ENCODE data around the gene NPHP4.

The NPHP4 gene

DNA sequence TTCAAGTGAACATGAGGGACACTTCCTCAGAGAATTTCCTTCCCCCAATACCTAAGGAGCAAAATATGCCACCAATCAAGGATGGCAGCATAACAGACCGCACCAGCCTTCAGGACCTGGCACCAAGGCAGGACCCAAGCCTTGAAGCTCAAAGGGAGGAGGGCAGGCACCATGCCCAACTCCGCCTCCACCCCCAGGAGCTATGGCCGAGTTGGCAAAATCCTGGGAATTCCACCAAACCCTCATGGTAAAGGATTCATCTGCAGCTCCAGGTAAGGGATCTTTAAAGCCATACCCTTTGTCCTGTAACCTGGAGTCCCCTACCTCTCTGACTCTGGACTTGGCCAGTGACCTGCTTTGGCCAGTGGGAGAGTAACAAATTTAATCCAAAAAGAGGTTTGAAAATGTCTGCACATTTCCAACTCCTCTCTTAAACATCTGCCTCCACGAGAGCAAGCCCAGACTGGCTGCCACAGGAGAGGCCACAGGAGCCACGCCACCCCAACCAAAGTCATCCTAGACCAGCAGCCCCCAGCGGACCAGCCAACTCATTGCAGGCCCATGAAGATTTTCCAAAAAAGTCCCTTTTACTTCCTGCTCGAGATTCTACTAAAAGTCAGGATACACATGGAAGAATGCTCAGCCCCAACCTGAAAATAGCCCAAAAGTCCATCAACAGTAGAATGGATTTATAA lies 41.9 kb downstream of the NPHP4 start:
- no peak for DNase-seq (ENCODE audit: low read depth in 2 of 2)

GRCh38 chr1:5949761-5950100 lies 42.5 kb downstream of the NPHP4 start:
- no peak for DNase-seq (ENCODE audit: low read depth in 2 of 2)

GRCh38 chr1:5949085-5949760 lies 43.0 kb downstream of the NPHP4 start:
- no peak for DNase-seq (ENCODE audit: low read depth in 2 of 2)

GRCh38 chr1:5948681-5949005 lies 43.6 kb downstream of the NPHP4 start:
- DNase-seq (ENCODE audit: low read depth in 2 of 2), result no peak

- DNase-seq (ENCODE audit: low read depth in 2 of 2), result no peak
Measured at GRCh38 chr1:5947978-5948680, 44.1 kb downstream of the NPHP4 start.

GRCh38 chr1:5947071-5947821 lies 45.0 kb downstream of the NPHP4 start:
- DNase-seq (ENCODE audit: low read depth in 2 of 2), result no peak

DNA sequence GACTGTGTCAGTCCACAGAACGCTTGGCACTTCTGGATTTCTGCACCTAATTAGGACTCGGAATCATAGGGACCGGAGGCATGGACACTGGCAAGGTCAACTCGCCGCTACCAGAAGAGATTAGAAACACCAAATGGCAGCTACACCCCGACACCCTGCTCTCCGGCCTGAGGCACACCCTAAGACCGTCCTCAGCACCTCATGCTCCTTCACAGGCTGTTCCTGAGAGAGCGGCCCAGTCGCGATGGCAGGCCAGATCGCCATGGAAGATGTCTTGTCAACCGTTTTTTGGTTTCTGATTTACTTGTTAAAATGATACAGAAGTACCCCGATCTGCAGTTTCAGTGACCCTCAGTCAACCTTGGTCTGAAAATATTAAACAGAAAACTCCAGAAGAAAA lies 46.8 kb downstream of the NPHP4 start:
- no peak for DNase-seq (ENCODE audit: low read depth in 2 of 2)

DNA sequence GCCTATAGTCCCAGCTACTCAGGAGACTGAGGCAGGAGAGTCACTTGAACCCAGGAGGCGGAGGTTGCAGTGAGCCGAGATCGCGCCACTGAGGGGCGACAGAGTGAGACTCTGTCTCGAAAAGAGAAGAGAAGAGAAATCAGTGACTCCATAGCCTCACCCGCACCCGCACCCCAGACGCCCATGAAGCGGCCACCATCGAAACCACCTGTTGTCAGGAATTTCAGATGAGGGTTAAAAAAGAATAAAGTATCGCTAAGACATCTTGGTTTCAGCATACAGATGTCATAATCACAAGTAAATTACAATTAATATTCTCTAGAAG lies 47.4 kb downstream of the NPHP4 start:
- no peak for DNase-seq (ENCODE audit: low read depth in 2 of 2)

- DNase-seq (ENCODE audit: low read depth in 2 of 2), result no peak
Measured at GRCh38 chr1:5944154-5944842, 47.9 kb downstream of the NPHP4 start.

DNA sequence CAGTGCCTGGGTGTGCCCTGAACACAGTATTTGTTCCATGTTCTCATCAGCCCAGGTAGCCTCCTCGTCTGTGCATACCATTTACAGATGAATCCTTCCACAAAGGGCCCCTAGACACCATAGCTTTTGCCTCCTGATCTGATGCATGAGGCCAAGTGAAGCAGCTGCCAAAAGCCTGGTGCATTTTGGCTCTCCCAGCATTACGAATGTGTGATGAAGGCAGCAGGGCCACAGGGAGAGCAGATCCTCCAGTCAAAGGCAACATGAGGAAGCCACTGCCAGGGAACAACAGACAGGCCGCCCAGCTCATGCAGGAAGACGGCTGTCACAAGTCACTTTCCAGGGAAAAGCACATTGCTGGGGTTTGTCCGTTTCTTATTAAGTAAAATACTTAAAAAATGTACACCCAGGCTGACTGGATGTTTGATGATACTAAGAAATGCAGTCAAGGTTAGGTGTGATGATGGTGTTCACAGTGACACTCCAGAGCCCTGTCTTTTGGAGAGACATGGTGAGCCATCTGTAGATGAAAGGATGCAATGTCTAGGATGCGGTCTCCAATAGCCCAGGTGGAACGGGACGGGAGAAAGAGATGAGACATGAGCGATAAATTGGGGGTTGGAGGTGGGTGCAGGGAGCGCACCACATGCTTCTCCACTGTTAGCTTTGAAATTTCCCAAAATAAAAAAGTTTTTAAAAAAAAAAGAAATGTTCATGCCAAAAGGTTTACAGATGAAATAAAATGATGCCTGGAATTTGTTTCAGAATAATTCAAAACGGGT lies 48.7 kb downstream of the NPHP4 start:
- DNase-seq (ENCODE audit: low read depth in 2 of 2), result no peak

GRCh38 chr1:5941671-5942070 lies 50.6 kb downstream of the NPHP4 start:
- no peak for DNase-seq (ENCODE audit: low read depth in 2 of 2)

DNA sequence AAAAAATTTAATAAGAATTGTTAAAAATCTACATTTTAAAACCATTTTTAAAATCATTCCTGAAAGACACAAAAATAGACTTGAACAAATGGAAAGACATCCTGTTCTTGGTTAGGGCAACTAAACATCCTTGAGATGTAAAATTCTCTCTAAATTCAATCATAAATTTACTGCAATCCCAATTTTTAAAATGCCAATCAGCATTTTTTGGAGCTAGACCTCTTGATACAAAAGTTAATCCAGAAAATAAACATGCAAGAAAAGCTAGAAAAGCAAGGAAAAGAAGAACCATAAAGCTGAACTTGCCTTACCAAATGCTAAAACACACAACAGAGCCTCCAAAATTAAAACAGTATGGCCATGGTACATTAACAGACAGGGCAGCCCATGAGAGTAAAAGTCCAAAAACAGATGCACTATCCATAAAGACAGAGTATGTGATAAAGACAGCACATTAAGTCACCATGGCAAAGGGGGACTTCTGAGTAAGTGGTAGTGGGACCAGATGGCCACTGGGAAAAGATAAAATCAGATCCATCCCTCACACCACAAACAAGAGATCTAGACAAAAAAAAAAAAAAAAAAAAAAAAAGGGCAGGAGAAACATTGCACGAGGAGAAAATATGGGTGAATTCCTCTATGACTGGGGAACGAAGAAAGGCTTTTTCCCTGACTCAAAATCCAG lies 51.4 kb downstream of the NPHP4 start:
- DNase-seq (ENCODE audit: low read depth in 2 of 2), result no peak

- DNase-seq (ENCODE audit: low read depth in 2 of 2), result no peak
Measured at GRCh38 chr1:5939271-5940170, 52.7 kb downstream of the NPHP4 start.

GRCh38 chr1:5938101-5938646 lies 54.1 kb downstream of the NPHP4 start:
- no peak for DNase-seq (ENCODE audit: low read depth in 2 of 2)

- no peak for DNase-seq (ENCODE audit: low read depth in 2 of 2)
Measured at GRCh38 chr1:5937373-5937857, 54.8 kb downstream of the NPHP4 start.

DNA sequence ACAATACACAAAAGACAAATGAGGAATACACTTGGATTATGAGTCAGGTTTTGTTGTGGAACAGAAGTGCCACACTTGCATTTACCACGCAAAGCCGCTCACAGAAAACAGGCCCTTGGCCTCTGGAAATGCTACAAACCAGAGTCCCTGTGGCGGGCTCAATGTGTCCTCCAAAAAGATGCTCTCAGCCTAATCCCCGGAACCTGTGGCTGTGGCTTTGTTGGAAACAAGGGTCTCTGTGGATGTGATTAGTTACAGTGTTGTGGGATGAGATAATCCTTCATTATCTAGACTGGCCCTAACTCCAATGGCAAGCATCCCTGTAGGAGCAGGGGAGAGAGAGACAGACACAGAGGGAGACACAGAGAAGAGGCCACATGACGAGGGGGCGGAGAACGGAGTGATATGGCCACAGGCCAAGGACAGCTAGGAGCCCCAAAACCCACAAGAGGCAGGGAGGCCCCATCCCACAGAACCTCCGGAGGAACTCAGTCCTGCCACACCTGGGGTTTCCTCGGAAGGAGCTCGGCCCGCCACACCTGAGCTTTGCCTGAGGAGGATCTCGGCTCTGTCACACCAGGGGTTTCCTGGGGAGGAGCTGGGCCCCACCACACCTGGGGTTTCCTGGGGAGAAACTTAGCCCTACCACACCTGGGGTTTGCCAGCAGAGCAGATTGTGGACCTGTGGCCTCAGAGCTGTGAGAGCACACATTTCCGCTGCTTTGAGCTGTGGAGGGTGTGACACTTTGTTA lies 55.4 kb downstream of the NPHP4 start:
- no peak for DNase-seq (ENCODE audit: low read depth in 2 of 2)

GRCh38 chr1:5936126-5936525 lies 56.1 kb downstream of the NPHP4 start:
- no peak for DNase-seq (ENCODE audit: low read depth in 2 of 2)

GRCh38 chr1:5935026-5935425 lies 57.2 kb downstream of the NPHP4 start:
- DNase-seq (ENCODE audit: low read depth in 2 of 2), result no peak
